ENCODE data around the gene CELF2.

DNA sequence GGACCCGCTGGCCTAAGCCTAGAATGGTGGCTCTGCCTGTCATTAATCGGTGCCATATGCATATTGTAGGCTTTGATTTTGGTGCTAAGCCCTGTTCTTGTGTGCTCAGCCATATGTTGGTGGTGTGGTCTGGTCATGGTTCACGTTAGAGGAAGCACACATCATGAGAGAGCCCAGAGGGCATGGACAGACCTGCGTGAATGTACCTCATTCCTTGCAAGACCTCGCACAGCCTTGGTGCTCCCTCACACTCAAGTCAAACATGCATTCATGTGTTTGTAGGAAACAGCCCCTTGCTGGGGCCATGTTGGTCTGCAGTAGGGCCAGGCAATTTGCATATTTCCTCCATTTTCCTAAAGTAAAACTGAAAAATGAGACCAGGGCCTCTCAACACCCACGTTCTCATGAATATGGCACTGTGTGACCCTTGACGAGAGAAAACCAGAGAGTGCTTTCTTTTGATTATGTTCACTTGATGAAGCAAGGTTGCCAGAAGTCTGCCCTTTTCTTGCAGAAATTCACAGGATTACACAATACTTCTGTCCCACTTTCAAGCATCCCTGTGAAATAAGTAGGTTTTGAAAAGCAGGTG is 268.7 kb downstream of the CELF2 start:
- TF ChIP-seq, protein P1, sequence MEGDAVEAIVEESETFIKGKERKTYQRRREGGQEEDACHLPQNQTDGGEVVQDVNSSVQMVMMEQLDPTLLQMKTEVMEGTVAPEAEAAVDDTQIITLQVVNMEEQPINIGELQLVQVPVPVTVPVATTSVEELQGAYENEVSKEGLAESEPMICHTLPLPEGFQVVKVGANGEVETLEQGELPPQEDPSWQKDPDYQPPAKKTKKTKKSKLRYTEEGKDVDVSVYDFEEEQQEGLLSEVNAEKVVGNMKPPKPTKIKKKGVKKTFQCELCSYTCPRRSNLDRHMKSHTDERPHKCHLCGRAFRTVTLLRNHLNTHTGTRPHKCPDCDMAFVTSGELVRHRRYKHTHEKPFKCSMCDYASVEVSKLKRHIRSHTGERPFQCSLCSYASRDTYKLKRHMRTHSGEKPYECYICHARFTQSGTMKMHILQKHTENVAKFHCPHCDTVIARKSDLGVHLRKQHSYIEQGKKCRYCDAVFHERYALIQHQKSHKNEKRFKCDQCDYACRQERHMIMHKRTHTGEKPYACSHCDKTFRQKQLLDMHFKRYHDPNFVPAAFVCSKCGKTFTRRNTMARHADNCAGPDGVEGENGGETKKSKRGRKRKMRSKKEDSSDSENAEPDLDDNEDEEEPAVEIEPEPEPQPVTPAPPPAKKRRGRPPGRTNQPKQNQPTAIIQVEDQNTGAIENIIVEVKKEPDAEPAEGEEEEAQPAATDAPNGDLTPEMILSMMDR (IDR thresholded peaks at IDR 0.05 in 8 of 11, conservative IDR thresholded peaks at IDR 0.05 in 3 of 11) = no peak
- TF ChIP-seq POLR2AphosphoS5 (IDR thresholded peaks at IDR 0.05) = peak in 1 of 3 donors; percentile 51

All from spleen (tissue), 7 donors.